ENCODE measurements around the gene GPA33. TPM values are rescaled to one million over a fixed set of nuclear protein-coding genes. Genes with fewer than 3 reads are reported as not detected.

Gene GPA33, protein sequence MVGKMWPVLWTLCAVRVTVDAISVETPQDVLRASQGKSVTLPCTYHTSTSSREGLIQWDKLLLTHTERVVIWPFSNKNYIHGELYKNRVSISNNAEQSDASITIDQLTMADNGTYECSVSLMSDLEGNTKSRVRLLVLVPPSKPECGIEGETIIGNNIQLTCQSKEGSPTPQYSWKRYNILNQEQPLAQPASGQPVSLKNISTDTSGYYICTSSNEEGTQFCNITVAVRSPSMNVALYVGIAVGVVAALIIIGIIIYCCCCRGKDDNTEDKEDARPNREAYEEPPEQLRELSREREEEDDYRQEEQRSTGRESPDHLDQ
- total RNA-seq: under 1 TPM in 1 of 4 donors, not detected in 3; 0.29 TPM

DNA sequence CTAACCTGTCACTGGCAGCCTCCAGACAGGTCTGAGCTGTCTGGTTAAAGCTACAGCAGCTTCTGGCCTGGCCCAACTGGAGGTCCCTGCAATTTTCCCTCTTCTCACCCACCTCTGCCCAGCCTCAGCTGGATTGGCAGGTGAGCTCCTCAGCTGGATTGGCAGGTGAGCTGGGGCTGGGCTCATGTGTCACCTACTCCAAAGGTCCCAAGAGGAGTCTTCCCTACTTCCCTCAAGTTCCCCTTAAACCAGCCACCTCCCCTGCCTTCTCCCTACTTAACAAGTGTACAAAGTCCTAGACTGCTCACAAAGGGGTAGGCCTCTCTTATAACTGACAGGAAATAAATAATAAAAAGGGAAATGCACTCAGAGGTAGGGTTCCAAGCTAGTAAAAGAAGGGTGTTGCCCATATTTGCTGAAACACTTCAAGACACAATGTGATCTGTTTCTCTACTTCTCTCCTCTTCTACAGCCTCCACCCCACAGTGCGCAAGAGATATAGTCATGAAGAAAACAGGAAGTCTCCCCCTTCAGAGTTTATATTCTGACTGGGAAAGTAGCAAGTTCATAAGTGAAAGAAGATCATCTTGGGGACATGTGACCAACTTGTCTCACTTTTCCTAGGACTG is at the start of gene GPA33:
Gene GPA33, minus strand, starts transcription at position 64 of the 629 bp plus-strand sequence. CDS start 90 bp downstream, outside the sequence.
- Histone ChIP-seq H3K9me3 (no peaks in the 10 kb centered on the region), H3K4me1 (no peaks in the 10 kb centered on the region), H3K36me3 (no peaks in the 10 kb centered on the region), H3K27me3 (no peaks in the 10 kb centered on the region), H3K4me3 (no peak within 1 kb of the TSS), H3K27ac (no peak within 1 kb of the TSS)
- no peak for DNase-seq
- intact Hi-C loops (cut with DNase I; ENCODE audit: low total_unique reads): no loop called here
- no peak for TF ChIP-seq POLR2A (IDR thresholded peaks at IDR 0.05)
- TF ChIP-seq, protein P1, sequence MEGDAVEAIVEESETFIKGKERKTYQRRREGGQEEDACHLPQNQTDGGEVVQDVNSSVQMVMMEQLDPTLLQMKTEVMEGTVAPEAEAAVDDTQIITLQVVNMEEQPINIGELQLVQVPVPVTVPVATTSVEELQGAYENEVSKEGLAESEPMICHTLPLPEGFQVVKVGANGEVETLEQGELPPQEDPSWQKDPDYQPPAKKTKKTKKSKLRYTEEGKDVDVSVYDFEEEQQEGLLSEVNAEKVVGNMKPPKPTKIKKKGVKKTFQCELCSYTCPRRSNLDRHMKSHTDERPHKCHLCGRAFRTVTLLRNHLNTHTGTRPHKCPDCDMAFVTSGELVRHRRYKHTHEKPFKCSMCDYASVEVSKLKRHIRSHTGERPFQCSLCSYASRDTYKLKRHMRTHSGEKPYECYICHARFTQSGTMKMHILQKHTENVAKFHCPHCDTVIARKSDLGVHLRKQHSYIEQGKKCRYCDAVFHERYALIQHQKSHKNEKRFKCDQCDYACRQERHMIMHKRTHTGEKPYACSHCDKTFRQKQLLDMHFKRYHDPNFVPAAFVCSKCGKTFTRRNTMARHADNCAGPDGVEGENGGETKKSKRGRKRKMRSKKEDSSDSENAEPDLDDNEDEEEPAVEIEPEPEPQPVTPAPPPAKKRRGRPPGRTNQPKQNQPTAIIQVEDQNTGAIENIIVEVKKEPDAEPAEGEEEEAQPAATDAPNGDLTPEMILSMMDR (IDR thresholded peaks at IDR 0.05): no peak

DNA sequence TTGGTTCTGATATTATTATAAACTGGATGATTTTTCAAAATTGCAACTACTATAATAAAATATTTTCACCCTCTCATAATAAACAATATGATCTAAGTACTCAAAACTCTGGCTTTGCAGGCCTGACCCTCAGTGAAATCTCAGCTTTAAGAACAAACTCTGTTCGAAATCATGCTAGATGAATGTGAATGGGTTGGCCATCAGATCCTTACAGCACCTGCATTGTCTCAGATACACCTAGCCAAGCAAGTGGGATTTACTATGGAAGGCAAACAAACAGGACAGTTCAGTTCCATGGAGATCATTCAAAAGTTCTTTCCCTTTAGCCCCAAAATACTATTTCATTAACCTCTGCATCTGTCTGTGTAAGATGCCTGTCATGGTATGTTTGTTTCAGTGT is 48.5 kb upstream of the GPA33 start:
- intact Hi-C loops (cut with DNase I; ENCODE audit: low total_unique reads): no loop called here
- H3K9me3 ChIP-seq: no peaks in the 10 kb centered on the region

DNA sequence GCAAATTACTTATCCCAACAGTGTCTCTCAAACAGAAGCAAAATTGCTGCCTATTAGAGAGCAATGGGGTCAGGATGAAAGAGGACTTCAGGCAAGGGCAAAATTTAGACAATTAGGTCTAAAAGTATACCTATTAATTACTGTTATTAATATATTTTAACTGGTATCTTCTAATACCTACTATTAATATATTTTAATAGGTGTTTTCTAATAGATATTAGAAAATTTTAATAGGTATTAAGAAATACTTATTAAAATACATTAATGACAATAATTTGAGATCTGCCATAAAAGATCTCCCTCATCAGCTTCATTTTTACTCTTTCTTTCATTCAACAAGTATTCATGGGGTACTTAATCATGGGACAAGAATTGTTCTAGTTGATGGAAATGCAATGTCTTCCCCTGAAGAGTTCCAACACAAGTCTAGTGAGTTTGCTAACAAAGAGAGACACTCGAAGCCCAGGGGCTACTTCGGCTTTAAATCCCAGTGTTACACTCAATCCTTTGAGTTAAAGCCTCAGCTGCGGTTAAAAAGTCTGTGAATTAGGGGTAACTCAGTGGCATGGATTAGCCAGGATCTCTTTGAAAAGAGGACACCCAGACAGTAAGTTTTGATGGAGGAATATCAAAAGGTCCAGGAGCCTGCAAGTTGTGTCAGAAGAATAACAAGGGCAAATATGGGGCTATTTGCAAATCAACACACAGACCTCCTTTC is 47.8 kb upstream of the GPA33 start:
- no peak for DNase-seq
- intact Hi-C loops (cut with DNase I; ENCODE audit: low total_unique reads): no loop called here
- Histone ChIP-seq H3K9me3 (no peaks in the 10 kb centered on the region), H3K36me3 (no peaks in the 10 kb centered on the region), H3K27ac (no peak overlapping the region), H3K27me3 (no peaks in the 10 kb centered on the region), H3K4me1 (no peaks in the 10 kb centered on the region), H3K4me3 (no peak overlapping the region)
- TF ChIP-seq, protein P1 (IDR thresholded peaks at IDR 0.05): no peak

More for the DNA sequence above, 48.5 kb upstream of the GPA33 start:
- DNase-seq: no peak
- Histone ChIP-seq H3K4me1 (no peaks in the 10 kb centered on the region), H3K27me3 (no peaks in the 10 kb centered on the region), H3K36me3 (no peaks in the 10 kb centered on the region), H3K27ac (no peak overlapping the region), H3K4me3 (no peak overlapping the region)
- TF ChIP-seq, protein P1 (IDR thresholded peaks at IDR 0.05): no peak
- no peak for TF ChIP-seq POLR2A (IDR thresholded peaks at IDR 0.05)

DNA sequence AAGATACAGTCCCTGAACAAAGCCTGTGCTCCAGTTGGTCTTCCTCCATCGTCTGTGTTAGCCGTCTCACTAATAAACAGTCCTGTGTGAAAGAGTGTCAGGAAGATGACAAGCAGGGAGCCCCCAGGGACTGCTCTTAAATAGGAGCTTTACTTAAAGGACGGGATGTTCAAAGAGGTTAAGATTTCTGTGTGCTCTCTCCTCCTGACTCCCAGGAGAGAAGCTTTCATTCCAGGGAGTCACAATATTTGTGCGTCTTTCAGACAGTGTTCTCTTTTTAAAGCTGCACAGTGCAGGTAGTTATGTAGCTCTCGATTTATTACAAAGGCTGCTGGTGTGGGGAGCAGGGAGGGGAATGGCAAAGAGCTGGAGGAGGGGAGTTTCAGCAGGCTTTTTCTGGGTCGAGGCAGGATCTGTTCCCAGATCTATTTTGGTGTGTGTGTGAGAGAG is 47.2 kb upstream of the GPA33 start:
- intact Hi-C loops (cut with DNase I; ENCODE audit: low total_unique reads): no loop called here
- TF ChIP-seq, protein P1 (IDR thresholded peaks at IDR 0.05): no peak
- TF ChIP-seq POLR2A (IDR thresholded peaks at IDR 0.05): no peak
- Histone ChIP-seq H3K36me3 (no peaks in the 10 kb centered on the region), H3K4me1 (no peaks in the 10 kb centered on the region), H3K27ac (no peak overlapping the region), H3K9me3 (no peaks in the 10 kb centered on the region), H3K27me3 (no peaks in the 10 kb centered on the region), H3K4me3 (no peak overlapping the region)
- DNase-seq: no peak

DNA sequence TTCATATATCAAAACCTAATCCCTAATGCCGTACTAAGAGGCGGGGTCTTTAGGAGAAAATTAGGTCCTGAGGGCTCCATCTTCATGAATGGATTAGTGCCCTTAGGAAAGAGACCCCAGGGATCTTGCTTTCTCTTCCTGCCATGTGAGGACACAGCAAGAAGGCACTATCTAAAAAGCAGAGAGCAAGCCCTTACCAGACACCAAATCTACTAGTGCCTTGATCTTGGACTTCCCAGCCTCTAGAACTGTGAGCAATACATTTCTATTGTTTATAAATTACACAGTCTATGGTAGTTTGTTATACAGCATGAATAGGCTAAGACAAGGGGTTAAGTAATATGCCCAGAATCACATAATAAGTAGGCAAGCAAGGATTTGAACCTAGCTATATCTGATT is 46.6 kb upstream of the GPA33 start:
- H3K4me3 ChIP-seq: no peak overlapping the region
- DNase-seq: no peak
- no peak for TF ChIP-seq POLR2A (IDR thresholded peaks at IDR 0.05)
- TF ChIP-seq, protein P1 (IDR thresholded peaks at IDR 0.05): no peak
- H3K36me3 ChIP-seq: no peaks in the 10 kb centered on the region
- H3K4me1 ChIP-seq: no peaks in the 10 kb centered on the region
- no peaks in the 10 kb centered on the region for H3K9me3 ChIP-seq
- intact Hi-C loops (cut with DNase I; ENCODE audit: low total_unique reads): no loop called here
- H3K27ac ChIP-seq: no peak overlapping the region
- no peaks in the 10 kb centered on the region for H3K27me3 ChIP-seq

Measured in uterus (tissue), 4 donors.